Tracheal epithelial cell (primary cell): ENCODE data around the gene APOC4. TPM values are rescaled to one million over a fixed set of nuclear protein-coding genes. Genes with fewer than 3 reads are reported as not detected.

Experiments
- total RNA-seq: library from RNA; depleted of rRNA; stranded (reverse); fragments of >200 nt; gene quantifications from 2 replicates; pipeline ENCODE4 v1.2.1, GENCODE V29; 2014

APOC4 gene, protein sequence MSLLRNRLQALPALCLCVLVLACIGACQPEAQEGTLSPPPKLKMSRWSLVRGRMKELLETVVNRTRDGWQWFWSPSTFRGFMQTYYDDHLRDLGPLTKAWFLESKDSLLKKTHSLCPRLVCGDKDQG
- total RNA-seq: not detected in 2 replicates

DNA sequence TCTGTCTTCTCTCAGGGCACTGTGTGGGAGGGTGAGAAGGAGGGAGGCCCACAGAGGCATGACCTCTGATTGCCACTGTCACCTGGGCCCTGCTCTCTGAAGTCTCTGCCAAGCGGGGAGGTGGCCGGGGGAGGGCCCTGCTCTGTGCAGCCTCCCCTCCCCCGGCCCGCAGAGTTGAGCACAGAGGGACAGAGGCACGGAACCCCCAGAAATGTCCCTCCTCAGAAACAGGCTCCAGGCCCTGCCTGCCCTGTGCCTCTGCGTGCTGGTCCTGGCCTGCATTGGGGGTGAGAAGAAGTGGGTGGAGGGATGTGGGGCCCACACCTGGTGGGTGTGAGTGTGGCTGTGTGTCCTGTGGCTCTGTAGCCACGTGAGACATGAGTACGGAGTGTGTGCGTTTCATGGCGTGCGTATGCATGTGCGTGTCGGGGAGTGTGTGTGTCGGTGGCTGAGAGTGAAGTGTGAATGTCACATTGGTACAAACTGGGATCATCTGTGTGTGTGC is at the start of gene APOC4:
APOC4 (plus strand) TSS at position 171 of the 505 bp plus-strand sequence; CDS start at position 212, 41 bp downstream.

DNA sequence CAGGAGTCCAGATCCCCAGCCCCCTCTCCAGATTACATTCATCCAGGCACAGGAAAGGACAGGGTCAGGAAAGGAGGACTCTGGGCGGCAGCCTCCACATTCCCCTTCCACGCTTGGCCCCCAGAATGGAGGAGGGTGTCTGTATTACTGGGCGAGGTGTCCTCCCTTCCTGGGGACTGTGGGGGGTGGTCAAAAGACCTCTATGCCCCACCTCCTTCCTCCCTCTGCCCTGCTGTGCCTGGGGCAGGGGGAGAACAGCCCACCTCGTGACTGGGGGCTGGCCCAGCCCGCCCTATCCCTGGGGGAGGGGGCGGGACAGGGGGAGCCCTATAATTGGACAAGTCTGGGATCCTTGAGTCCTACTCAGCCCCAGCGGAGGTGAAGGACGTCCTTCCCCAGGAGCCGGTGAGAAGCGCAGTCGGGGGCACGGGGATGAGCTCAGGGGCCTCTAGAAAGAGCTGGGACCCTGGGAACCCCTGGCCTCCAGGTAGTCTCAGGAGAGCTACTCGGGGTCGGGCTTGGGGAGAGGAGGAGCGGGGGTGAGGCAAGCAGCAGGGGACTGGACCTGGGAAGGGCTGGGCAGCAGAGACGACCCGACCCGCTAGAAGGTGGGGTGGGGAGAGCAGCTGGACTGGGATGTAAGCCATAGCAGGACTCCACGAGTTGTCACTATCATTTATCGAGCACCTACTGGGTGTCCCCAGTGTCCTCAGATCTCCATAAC is 36.4 kb upstream of the APOC4 start, which contains the start of gene APOE:
APOE (plus strand) TSS at position 360 of the 724 bp plus-strand sequence. CDS start 829 bp downstream, outside the sequence.

DNA sequence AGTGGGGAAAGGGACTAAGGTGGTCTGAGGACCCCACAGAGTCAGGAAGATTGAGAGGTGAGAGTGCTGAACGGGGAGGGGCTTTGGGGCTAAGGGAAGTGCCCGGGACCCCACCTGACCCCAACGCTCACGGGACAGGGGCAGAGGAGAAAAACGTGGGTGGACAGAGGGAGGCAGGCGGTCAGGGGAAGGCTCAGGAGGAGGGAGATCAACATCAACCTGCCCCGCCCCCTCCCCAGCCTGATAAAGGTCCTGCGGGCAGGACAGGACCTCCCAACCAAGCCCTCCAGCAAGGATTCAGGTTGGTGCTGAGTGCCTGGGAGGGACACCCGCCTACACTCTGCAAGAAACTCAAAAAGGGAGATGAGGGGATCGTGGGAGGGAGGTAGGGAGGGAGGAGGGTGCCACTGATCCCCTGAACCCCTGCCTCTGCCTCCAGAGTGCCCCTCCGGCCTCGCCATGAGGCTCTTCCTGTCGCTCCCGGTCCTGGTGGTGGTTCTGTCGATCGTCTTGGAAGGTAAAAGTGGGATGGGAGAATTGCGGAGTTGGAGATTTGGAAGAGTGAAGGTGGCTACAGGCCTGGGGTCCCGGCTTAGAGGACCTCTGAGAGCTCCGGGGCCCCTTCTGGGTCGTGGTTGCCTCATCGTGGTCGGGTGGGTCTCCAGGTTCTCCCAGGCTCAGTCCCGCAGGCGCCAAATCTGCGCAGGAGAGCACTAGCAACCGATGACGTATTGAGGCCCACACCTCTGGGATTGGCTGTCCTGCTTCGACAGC is 27.4 kb upstream of the APOC4 start, which contains the start of gene APOC1:
APOC1 (plus strand) TSS at position 176 of the 774 bp plus-strand sequence; CDS start at position 460, 284 bp downstream.

GRCh38 chr19:44954649-44955504 is 12.8 kb downstream of the APOC4 start, which contains the start of gene CLPTM1:
CLPTM1 (plus strand) TSS chr19:44955380; CDS start chr19:44955396, 16 bp downstream.

Other genes starting within 250 kb of the APOC4 start
- gene CEACAM16, start 243.1 kb upstream of the APOC4 start, total RNA-seq: not detected in 2 replicates
- 1.7 and 3.1 TPM in 2 replicates for gene BCL3, start 193.5 kb upstream of the APOC4 start, total RNA-seq
- 132 and 185 TPM in 2 replicates for gene CBLC, start 164.3 kb upstream of the APOC4 start, total RNA-seq
- 24.3 and 36.0 TPM in 2 replicates for gene BCAM, start 133.1 kb upstream of the APOC4 start, total RNA-seq
- gene NECTIN2, start 95.9 kb upstream of the APOC4 start, total RNA-seq: 39.4 and 115 TPM in 2 replicates
- gene TOMM40, start 51.0 kb upstream of the APOC4 start, total RNA-seq: 72.0 and 100 TPM in 2 replicates
- gene APOE, start 36.4 kb upstream of the APOC4 start, total RNA-seq: 43.1 and 335 TPM in 2 replicates
- gene APOC1, start 27.6 kb upstream of the APOC4 start, total RNA-seq: 3.4 and 4.3 TPM in 2 replicates
- gene APOC2, start 3.8 kb downstream of the APOC4 start, total RNA-seq: not detected in 2 replicates
- gene CLPTM1, start 13.1 kb downstream of the APOC4 start, total RNA-seq: 37.3 and 43.9 TPM in 2 replicates
- gene RELB, start 59.2 kb downstream of the APOC4 start, total RNA-seq: 3.0 and 23.9 TPM in 2 replicates
- 6.3 and 9.0 TPM in 2 replicates for gene CLASRP, start 96.8 kb downstream of the APOC4 start, total RNA-seq
- gene ZNF296, start 134.2 kb downstream of the APOC4 start, total RNA-seq: 0.48 and 0.64 TPM in 2 replicates
- 30.9 and 47.0 TPM in 2 replicates for gene GEMIN7, start 137.0 kb downstream of the APOC4 start, total RNA-seq
- 42.0 and 43.6 TPM in 2 replicates for gene PPP1R37, start 150.9 kb downstream of the APOC4 start, total RNA-seq
- 0.85 and 0.96 TPM in 2 replicates for gene NKPD1, start 218.7 kb downstream of the APOC4 start, total RNA-seq
- 17.7 and 21.4 TPM in 2 replicates for gene TRAPPC6A, start 236.0 kb downstream of the APOC4 start, total RNA-seq
- 8.2 and 11.1 TPM in 2 replicates for gene BLOC1S3, start 236.5 kb downstream of the APOC4 start, total RNA-seq